ENCODE data around the gene PARD3B. TPM values are rescaled to one million over a fixed set of nuclear protein-coding genes. Genes with fewer than 3 reads are reported as not detected.

Gene PARD3B
- total and polyA plus RNA-seq, 7 donors = 3.2 to 64.0 (median 42.5) TPM

DNA sequence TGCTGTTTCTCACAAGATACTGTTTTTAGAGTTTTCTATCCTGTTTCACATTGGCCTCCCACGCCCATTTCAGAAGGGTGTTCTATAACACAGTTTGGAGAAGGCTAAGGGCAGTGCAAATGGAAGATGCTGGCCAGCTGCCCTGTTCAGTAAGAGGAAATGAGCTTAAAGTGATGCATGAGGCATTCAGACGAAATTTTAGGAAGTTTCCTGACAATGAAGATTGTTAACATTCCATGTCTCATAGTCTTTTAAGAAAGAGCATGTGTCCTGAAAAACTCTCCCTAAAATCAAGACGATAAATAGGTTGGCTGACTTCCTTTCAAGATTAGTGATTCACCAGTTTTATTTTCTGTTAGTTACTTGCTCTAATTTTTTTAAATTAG is 652.9 kb downstream of the PARD3B start:
- no peaks in the 10 kb centered on the region for H3K27me3 ChIP-seq
- H3K9me3 ChIP-seq = no peaks in the 10 kb centered on the region
- peaks cover 0 to 5% (median 0%) of the 10 kb centered on the region in 4 donors for H3K4me1 ChIP-seq
- H3K27ac ChIP-seq = no peak overlapping the region
- 34 to 47% methylated on average over 3 of the region's 3 CpGs for WGBS, 2 donors
- H3K4me3 ChIP-seq = no peak overlapping the region
- intact Hi-C loops (cut with DNase I) = no loop called here
- no peak for DNase-seq
- TF ChIP-seq POLR2A (IDR thresholded peaks at IDR 0.05) (no peak), POLR2AphosphoS5 (IDR thresholded peaks at IDR 0.05) (no peak), EP300 (IDR thresholded peaks at IDR 0.05) (no peak)
- TF ChIP-seq, protein P1, sequence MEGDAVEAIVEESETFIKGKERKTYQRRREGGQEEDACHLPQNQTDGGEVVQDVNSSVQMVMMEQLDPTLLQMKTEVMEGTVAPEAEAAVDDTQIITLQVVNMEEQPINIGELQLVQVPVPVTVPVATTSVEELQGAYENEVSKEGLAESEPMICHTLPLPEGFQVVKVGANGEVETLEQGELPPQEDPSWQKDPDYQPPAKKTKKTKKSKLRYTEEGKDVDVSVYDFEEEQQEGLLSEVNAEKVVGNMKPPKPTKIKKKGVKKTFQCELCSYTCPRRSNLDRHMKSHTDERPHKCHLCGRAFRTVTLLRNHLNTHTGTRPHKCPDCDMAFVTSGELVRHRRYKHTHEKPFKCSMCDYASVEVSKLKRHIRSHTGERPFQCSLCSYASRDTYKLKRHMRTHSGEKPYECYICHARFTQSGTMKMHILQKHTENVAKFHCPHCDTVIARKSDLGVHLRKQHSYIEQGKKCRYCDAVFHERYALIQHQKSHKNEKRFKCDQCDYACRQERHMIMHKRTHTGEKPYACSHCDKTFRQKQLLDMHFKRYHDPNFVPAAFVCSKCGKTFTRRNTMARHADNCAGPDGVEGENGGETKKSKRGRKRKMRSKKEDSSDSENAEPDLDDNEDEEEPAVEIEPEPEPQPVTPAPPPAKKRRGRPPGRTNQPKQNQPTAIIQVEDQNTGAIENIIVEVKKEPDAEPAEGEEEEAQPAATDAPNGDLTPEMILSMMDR (IDR thresholded peaks at IDR 0.05) = no peak
- peaks cover 0 to 3% (median 1%) of the 10 kb centered on the region in 4 donors for H3K36me3 ChIP-seq

DNA sequence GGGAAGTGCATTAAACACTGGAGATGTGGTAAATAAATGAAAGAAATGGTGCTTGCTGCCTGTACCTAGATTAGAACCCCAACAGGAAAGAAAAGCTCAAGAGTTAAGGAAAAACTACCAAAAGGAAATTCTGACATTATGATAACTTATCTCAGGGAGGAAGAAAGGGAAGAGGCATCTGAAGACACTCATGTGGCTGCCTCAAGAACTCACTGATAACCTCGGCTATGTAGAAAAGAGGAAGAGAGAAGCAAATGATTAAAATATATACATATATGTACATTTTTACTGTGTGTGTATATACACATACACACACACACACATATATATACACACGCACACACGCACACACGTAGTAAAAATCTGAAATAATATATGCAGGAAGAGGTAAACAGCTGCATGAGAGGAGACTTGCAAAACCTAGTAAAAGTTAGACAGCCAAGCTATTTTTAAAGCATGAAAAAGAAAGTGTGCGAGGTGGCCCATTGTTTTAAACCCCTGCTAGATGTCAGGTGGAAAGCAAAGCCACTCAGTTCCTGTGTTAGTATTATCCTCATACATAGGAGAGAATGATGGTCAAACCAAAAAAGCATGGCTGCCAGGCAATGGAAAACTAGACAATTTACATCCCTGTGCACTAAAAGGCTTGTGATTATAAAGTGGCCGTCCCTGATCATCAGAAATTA is 654.0 kb downstream of the PARD3B start:
- TF ChIP-seq, protein P1 (IDR thresholded peaks at IDR 0.05) = no peak
- TF ChIP-seq POLR2A (IDR thresholded peaks at IDR 0.05) = no peak
- TF ChIP-seq POLR2AphosphoS5 (IDR thresholded peaks at IDR 0.05) = no peak
- no peak for TF ChIP-seq EP300 (IDR thresholded peaks at IDR 0.05)
- Histone ChIP-seq H3K4me1 (peaks cover 0 to 5% (median 0%) of the 10 kb centered on the region in 4 donors), H3K36me3 (no peaks in the 10 kb centered on the region), H3K27me3 (no peaks in the 10 kb centered on the region), H3K9me3 (no peaks in the 10 kb centered on the region), H3K4me3 (no peak overlapping the region), H3K27ac (no peak overlapping the region)
- no peak for DNase-seq
- intact Hi-C loops (cut with DNase I) = no loop called here
- WGBS, 2 donors = 83 to 94% methylated on average over 6 of the region's 6 CpGs

DNA sequence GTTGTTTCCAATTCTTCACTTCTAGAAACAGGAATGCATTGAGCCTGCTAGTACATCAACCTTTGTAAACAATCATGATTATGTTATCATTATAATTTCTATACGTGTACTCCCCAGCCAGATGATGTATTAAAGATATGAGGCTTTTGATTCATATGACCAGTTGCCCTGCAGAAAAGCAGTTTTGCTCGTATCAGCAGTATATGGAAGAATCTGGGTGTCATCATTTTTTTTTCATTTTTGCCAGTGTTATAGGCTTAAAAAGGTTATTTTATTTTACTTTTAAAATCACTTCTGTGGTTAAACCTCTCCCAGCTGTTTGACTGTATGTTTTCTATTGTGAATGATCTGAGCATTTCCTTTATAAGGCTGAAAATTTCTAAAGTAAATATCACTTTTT is 665.2 kb downstream of the PARD3B start:
- Histone ChIP-seq H3K27ac (no peak overlapping the region), H3K4me1 (peaks cover 0 to 2% (median 0%) of the 10 kb centered on the region in 4 donors), H3K27me3 (no peaks in the 10 kb centered on the region), H3K36me3 (no peaks in the 10 kb centered on the region), H3K4me3 (no peak overlapping the region), H3K9me3 (no peaks in the 10 kb centered on the region)
- DNase-seq = no peak
- TF ChIP-seq EP300 (IDR thresholded peaks at IDR 0.05) (no peak), POLR2A (IDR thresholded peaks at IDR 0.05) (no peak), POLR2AphosphoS5 (IDR thresholded peaks at IDR 0.05) (no peak)
- TF ChIP-seq, protein P1 (IDR thresholded peaks at IDR 0.05) = no peak
- 80 to 81% methylated on average over 2 of the region's 2 CpGs for WGBS, 2 donors
- intact Hi-C loops (cut with DNase I) = no loop called here

DNA sequence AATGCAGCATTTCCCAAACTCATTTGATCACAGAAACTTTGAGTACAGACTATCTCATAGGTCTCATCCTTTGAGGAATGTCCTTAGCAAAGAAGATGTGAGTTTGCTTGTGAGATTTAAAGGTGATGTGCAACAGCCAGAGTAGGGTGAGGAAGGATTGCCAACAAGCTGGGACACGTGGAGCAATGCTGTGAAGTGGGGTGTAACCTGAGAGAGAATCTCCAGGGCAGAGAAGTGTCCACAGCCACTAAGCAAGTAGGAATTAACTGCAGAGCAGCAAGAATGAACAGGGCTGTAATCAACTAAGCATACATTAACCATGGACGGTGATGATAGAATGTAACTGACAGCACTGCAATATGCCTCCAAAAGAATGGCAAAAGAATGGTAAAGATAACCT is 667.1 kb downstream of the PARD3B start:
- no peak overlapping the region for H3K4me3 ChIP-seq
- H3K9me3 ChIP-seq = no peaks in the 10 kb centered on the region
- intact Hi-C loops (cut with DNase I) = no loop called here
- H3K4me1 ChIP-seq = peaks cover 0 to 2% (median 0%) of the 10 kb centered on the region in 4 donors
- DNase-seq = no peak
- TF ChIP-seq POLR2AphosphoS5 (IDR thresholded peaks at IDR 0.05) = no peak
- TF ChIP-seq POLR2A (IDR thresholded peaks at IDR 0.05) = no peak
- TF ChIP-seq EP300 (IDR thresholded peaks at IDR 0.05) = no peak
- TF ChIP-seq, protein P1 (IDR thresholded peaks at IDR 0.05) = no peak
- WGBS, 2 donors = 87 to 89% methylated on average over 2 of the region's 2 CpGs
- H3K27ac ChIP-seq = no peak overlapping the region
- H3K36me3 ChIP-seq = no peaks in the 10 kb centered on the region
- no peaks in the 10 kb centered on the region for H3K27me3 ChIP-seq

DNA sequence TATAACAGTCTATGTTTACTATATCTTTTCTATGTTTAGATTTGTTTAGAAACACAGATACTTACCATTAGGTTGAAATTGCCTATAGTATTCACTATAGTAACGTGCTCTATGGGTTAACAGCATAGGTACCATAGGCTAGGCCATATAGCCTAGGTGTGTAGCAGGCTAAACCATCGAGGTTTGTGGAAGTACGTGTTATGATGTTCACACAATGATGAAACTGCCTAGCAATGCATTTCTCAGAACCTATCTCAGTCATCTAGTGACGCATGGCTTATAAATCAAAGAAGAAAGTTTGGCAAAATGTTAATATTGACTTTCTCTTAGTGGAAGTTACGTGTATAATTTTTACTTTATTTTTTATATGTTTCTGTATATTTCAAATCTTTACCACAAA is 670.8 kb downstream of the PARD3B start:
- Histone ChIP-seq H3K4me1 (peaks cover 0 to 11% (median 1%) of the 10 kb centered on the region in 4 donors), H3K36me3 (no peaks in the 10 kb centered on the region), H3K27ac (no peak overlapping the region), H3K9me3 (no peaks in the 10 kb centered on the region), H3K27me3 (no peaks in the 10 kb centered on the region), H3K4me3 (no peak overlapping the region)
- WGBS, 2 donors = 75 to 79% methylated on average over 5 of the region's 5 CpGs
- intact Hi-C loops (cut with DNase I) = no loop called here
- DNase-seq = no peak
- TF ChIP-seq, protein P1 (IDR thresholded peaks at IDR 0.05) = no peak
- no peak for TF ChIP-seq EP300 (IDR thresholded peaks at IDR 0.05)
- TF ChIP-seq POLR2AphosphoS5 (IDR thresholded peaks at IDR 0.05) = no peak
- no peak for TF ChIP-seq POLR2A (IDR thresholded peaks at IDR 0.05)

Measured in sigmoid colon (tissue), 7 donors.